ENCODE results near the gene PROK2. TPM values are rescaled to one million over a fixed set of nuclear protein-coding genes. Genes with fewer than 3 reads are reported as not detected.

PROK2 gene
- total RNA-seq, 2 experiments from 2014 or later = 1.3 to 1.4 TPM

DNA sequence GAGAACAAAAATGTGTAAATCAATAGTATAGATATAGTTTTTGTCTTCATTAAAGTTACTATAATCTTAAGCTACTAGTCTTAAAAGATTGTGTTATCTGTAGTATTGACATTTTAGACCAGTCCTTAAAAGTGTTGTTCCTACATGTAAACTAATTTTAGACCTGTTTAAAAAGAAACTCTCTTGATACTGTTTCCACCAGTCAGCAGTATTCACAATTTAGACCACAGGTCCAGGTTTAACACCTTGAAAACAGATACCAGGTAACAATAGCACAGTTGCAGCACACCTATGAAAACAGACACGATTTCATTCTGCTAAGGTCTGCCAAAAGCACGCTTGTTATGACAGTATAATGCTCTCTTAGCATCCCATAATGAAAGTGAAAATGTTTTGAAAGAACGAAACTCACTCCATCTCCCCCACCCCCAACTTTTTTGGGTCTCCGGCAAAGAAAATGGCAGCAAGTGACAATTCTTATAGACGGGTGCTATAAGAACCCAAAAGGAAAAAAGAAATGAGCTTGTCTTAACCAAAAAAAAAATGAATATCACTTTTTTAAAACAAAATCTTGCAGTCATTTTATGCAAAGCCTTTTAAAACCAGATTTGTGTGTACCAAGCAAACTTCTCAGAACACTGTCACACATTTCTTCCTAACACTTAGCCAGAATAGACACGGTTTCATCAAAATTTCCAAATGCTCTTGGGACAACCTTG, 61.3 kb downstream of the PROK2 start:
- Histone ChIP-seq H3K27me3 (ENCODE audit: control insufficient read depth in 1 of 2, insufficient read depth in 2 of 2, low read length in 2 of 2) (no peaks in the 10 kb centered on the region), H3K27ac (ENCODE audit: low read depth in 1 of 2, low read length in 2 of 2) (peak overlapping the region; percentile 62 to 63), H3K9me3 (ENCODE audit: control insufficient read depth in 1 of 2, insufficient read depth in 1 of 2, low read length in 2 of 2) (no peaks in the 10 kb centered on the region), H3K4me1 (ENCODE audit: insufficient read depth, low read length) (peaks cover 62% of the 10 kb centered on the region), H3K4me3 (ENCODE audit: low read length) (peak overlapping the region; percentile 90), H3K36me3 (ENCODE audit: insufficient read depth, low read length) (no peaks in the 10 kb centered on the region)
- peaks cover 41% of the 10 kb centered on the region for H3K36me3 Mint-ChIP-seq (ENCODE audit: low read depth)
- H3K9me3 Mint-ChIP-seq = no peaks in the 10 kb centered on the region
- ChIA-PET CTCF (interaction anchor here (1.1 to 2.4 kb wide), 2 partner anchors 12 to 13 kb away, joined by 3 to 6 read pairs; no protein-coding TSS in a partner anchor), POLR2A (interaction anchor here (1.0 to 5.2 kb wide), 5 partner anchors 13 to 1058 kb away, joined by 4 to 24 read pairs (median 5); no protein-coding TSS in a partner anchor)
- peak overlapping the region; percentile 89 for H3K4me3 Mint-ChIP-seq
- H3K27ac Mint-ChIP-seq = peak overlapping the region; percentile 91
- TF ChIP-seq, protein P1, sequence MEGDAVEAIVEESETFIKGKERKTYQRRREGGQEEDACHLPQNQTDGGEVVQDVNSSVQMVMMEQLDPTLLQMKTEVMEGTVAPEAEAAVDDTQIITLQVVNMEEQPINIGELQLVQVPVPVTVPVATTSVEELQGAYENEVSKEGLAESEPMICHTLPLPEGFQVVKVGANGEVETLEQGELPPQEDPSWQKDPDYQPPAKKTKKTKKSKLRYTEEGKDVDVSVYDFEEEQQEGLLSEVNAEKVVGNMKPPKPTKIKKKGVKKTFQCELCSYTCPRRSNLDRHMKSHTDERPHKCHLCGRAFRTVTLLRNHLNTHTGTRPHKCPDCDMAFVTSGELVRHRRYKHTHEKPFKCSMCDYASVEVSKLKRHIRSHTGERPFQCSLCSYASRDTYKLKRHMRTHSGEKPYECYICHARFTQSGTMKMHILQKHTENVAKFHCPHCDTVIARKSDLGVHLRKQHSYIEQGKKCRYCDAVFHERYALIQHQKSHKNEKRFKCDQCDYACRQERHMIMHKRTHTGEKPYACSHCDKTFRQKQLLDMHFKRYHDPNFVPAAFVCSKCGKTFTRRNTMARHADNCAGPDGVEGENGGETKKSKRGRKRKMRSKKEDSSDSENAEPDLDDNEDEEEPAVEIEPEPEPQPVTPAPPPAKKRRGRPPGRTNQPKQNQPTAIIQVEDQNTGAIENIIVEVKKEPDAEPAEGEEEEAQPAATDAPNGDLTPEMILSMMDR (IDR thresholded peaks at IDR 0.05) = no peak
- ATAC-seq (ENCODE audit: poor library complexity) (peak; percentile 59), DNase-seq (peak in 11 of 14 experiments; percentile 22 to 89 (median 47))
- peaks cover 73% of the 10 kb centered on the region for H3K4me1 Mint-ChIP-seq (ENCODE audit: low read depth)
- intact Hi-C loops (cut with DNase I, micrococcal nuclease) = loop anchor here (1.0 to 10.0 kb wide), 3 partner anchors 12 to 531 kb away; no protein-coding TSS in a partner anchor
- no peaks in the 10 kb centered on the region for H3K27me3 Mint-ChIP-seq

DNA sequence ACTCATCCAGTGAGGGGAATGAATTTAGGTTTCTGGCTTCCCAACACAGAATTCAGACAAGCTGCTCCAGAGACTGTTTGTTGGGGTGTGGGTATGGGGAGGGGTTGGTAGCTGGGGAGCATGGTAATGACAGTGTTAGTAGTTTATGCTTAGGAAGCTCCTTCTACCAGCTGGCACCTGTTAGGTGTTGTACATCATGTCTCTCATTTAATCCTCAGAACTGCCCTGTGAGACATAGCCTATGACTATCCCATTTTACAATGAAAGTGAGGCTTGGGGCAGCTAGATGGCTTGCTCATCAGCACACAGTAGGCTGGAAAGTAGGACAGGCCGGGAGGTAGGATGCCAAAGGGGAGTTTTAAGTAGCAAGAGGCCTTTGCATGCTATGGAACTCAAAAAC, 62.3 kb downstream of the PROK2 start:
- H3K4me3 ChIP-seq (ENCODE audit: low read length) = peak overlapping the region; percentile 1
- CTCF ChIA-PET = interaction anchor here (2.4 kb wide), 1 partner anchor 11 kb away, joined by 6 read pairs; no protein-coding TSS in a partner anchor
- Mint-ChIP-seq H3K27me3 (no peaks in the 10 kb centered on the region), H3K9me3 (no peaks in the 10 kb centered on the region), H3K36me3 (ENCODE audit: low read depth) (peaks cover 44% of the 10 kb centered on the region), H3K4me1 (ENCODE audit: low read depth) (peaks cover 78% of the 10 kb centered on the region), H3K4me3 (peak overlapping the region; percentile 89), H3K27ac (peak overlapping the region; percentile 91)
- DNase-seq (no peak), ATAC-seq (ENCODE audit: poor library complexity) (no peak)
- TF ChIP-seq, protein P1 (IDR thresholded peaks at IDR 0.05) = no peak
- H3K9me3 ChIP-seq (ENCODE audit: control insufficient read depth in 1 of 2, insufficient read depth in 1 of 2, low read length in 2 of 2) = no peaks in the 10 kb centered on the region
- H3K4me1 ChIP-seq (ENCODE audit: insufficient read depth, low read length) = peaks cover 60% of the 10 kb centered on the region
- no peaks in the 10 kb centered on the region for H3K27me3 ChIP-seq (ENCODE audit: control insufficient read depth in 1 of 2, insufficient read depth in 2 of 2, low read length in 2 of 2)
- peaks cover under 1% of the 10 kb centered on the region for H3K36me3 ChIP-seq (ENCODE audit: insufficient read depth, low read length)
- H3K27ac ChIP-seq (ENCODE audit: low read depth in 1 of 2, low read length in 2 of 2) = peak overlapping the region; percentile 8 to 63
- POLR2A ChIA-PET = interaction anchor here (1.4 to 5.2 kb wide), 3 partner anchors 12 to 140 kb away, joined by 3 to 24 read pairs (median 7); no protein-coding TSS in a partner anchor
- intact Hi-C loops (cut with DNase I, micrococcal nuclease) = loop anchor here (1.0 to 10.0 kb wide), 3 partner anchors 11 to 532 kb away; no protein-coding TSS in a partner anchor

Other genes starting within 250 kb of the PROK2 start
- 100 to 1,000 TPM; 493 to 508 TPM for gene FOXP1, start 201.4 kb downstream of the PROK2 start, total RNA-seq
- gene EIF4E3, start 59.7 kb downstream of the PROK2 start, total RNA-seq = 10 to 100 TPM; 48.2 to 50.4 TPM
- 1 to 10 TPM in 1 of 2 experiments, under 1 TPM in 1; 0.84 to 1.1 TPM for gene GPR27, start 31.3 kb downstream of the PROK2 start, total RNA-seq